HG03025 (cell line): ENCODE results near the gene FBXO36.
A peak's percentile ranks its signal among the peaks of the same experiment; 100 is the strongest.
"Not testable (repeated sequence)": the region's sequence is repeated elsewhere in the genome, so short reads cannot be mapped to it uniquely, and the experiment has no call there.

Source experiments
- ATAC-seq: cut with Tn5 transposase; IDR thresholded peaks from one replicate; pipeline ENCODE4 v1.9.1; 2021; ENCODE audit warnings: mild to moderate bottlenecking, moderate library complexity; ENCODE audit not compliant: unreplicated experiment, low FRiP score

The FBXO36 gene

DNA sequence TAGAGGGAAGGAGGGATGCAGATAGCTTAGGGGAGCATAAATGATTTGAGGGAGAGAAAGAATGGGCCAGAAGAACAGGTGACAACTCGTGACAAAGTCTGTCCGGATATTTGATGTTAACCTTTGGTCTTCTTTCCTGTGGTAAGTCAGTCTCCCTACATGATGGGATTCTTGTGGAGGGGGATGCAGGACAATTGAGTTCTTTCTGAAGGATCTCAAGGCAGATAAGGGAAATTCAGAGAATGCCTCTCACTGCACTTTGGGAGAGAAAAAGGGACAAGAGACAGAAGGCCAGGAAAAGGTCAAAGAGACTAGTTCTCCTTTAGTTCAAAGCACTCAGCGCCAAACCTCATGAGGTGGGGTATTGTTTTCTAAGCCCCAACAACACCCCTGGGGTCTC is 34.2 kb downstream of the FBXO36 start:
- no peak for ATAC-seq

DNA sequence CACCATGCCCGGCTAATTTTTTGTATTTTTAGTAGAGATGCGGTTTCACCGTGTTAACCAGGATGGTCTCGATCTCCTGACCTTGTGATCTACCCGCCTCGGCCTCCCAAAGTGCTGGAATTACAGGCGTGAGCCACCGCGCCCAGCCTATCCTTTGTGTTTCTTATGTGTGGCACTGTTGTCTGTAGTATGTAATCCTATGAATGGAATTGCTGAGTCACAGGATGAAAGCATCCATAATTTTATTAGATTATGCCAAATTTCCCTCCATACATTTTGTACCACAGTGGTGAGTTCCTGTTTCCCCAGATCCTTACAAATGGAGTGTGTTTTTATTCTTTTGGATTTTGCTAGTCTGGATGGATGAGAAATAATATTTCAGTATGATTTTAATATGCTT is 41.3 kb downstream of the FBXO36 start:
- ATAC-seq, result not testable (repeated sequence)

DNA sequence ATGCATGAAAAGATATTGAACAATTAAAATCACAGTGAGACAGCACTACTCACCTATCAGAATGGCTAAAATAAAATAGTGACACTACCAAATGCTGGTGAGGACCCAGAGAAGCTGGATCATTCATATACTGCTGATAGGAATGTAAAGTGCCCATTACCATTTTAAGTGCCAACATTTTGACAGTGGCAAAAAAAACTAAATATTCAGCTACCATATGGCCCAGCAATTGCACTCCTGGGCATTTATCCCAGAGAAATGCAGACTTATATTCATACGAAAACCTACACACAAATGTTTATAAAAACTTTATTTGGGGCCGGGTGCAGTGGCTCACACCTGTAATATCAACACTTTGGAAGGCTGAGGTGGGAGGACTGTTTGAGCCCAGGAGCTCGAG is 47.6 kb downstream of the FBXO36 start:
- ATAC-seq, result no peak

DNA sequence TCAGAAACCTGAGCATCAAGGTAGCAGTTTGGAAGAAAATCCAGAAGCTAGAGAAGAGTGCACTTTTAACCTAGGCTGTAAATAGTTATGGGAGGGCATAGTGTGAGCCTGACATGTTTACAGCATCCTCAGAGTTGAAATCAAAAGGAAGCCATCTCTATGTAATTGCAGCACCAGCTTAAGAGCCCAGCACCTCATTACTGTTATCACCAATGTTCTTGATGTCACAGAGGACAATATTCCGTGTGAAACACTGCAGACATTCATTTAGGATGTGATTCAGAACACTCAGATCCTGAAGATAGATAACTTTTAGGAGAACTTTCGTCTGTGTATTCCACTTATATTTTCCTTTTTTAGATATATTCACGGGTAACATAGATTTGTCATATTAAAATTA is 48.1 kb downstream of the FBXO36 start:
- no peak for ATAC-seq

DNA sequence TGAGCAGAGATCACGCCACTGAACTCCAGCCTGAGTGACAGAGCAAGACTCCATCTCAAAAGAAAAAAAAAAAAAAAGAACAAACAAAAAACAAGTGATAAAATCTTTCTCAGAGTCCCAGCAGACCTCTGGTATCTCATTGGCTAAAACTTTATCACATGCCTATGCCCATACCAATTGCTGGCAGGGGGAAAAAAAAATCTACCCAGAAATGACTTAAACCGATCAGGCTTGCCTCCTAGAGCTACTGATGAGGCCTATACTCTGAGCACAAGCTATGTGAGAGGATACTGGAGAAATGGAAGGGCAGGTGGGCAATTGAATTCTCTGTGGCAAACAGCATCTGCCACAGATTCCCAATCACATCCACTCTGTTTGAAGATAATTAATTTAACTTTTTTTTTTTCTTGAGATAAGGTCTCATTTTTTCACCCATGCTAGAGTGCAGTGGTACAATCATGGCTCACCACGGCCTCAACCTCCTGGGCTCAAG is 49.0 kb downstream of the FBXO36 start:
- ATAC-seq, result no peak

DNA sequence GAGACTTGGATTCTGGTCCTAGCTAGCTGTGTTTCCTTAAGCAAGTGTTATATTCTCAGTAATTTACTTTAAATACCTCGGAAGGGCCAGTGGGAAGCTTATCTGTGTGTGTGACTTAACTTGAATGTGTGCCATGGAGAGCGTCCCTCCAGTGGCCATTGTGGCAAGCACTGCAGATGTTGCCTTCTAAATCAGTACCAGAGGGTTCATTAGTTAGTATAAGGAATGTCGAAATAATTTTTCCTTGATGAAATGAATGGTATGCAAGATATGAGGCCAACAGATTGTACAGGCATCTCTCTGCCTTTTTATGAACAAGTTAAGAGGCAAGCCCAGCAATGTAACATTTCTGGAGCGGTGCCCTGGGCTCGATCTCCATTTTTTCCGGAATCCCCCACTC is 52.0 kb downstream of the FBXO36 start:
- no peak for ATAC-seq

DNA sequence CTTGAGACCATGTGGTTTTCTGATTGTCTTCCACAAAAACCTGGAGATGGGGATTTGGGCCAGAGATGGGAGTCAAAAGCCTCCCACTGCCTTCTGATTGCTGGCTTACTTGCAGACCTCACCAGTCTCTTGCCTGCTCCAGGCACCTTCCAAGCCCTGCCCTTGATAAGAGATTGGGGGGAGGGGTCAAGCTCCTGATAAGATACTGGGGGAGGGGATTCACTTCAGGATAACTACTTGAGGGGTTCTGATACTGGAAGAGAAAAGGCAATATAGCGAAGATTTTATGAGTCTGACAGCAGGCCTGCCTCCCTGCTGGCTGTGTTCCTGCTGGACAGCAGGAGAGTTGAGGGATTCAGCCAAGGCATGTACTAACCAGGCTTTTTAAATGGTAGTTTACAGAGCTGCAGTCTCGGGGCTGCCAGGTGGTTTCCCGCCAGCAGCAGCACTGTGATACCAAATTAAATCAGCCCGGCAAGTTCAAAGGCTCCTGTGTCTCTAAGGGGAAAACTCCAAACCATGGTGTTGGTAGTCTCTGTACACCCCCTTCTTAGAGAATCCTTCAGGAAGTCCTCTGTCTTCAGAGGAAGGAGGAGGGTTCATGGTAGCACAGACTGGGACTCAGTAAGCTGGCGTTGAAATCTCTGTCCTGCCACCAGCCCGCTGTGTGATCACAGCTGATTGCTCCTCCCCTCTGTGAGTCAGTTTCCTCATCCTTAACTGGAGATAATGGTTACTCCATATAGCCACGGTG is 58.3 kb downstream of the FBXO36 start:
- ATAC-seq, result no peak

DNA sequence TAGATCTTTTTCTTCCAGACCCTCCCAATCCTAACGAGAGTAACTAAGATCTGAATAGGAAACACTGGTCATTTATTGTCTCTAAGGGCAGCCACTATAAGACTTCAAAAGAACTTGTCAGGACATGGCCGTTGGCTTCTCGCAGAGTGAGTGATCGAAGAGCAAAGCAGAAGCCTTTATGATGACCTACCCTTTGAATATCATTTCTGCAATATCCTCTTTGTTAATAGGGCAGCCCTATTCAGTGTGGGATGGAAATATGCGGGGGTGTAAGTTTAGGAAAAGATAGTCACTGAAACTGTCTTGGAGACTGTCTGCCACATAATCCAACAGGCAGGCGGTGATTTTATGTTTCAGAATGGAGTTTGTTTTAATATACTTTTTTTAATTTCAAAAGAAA is 70.9 kb downstream of the FBXO36 start:
- no peak for ATAC-seq

DNA sequence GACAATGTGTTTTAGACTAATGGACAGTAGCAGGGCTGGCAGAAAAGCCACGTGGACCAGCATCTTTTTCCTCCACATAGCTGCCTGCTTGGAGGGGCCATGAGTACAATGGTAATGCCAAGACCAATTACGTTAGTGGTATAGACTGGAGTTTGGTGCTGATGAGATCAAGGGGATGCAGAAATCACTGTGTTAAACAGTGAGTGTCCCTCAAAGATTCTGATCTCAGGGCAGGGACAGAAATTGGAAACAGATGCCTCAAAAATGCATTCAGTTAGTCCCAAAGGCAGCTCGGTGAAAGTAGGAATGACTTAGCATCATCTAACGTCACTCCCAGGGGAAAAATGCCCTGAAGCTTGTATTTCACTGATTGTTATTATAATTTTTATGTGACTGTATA is 74.0 kb downstream of the FBXO36 start:
- no peak for ATAC-seq

DNA sequence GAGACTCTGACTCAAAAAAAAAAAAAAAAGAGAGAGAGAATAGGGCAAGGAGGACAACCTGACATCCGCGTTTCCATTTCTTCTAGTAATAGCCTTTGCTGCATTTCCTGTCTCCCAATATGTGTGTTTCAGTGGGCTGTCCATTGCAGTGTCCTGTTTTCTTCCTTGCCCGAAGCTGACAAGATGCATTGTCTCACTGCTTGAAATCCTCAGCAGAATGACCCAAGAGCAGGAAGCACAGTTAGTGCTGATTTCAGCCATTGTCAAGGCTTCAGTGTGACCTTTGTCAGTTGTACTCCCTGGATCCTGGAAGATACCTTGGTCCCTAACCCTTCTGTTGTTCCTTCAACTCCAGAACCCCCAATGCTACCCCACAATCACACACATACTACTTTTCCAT is 75.3 kb downstream of the FBXO36 start:
- ATAC-seq, result no peak

DNA sequence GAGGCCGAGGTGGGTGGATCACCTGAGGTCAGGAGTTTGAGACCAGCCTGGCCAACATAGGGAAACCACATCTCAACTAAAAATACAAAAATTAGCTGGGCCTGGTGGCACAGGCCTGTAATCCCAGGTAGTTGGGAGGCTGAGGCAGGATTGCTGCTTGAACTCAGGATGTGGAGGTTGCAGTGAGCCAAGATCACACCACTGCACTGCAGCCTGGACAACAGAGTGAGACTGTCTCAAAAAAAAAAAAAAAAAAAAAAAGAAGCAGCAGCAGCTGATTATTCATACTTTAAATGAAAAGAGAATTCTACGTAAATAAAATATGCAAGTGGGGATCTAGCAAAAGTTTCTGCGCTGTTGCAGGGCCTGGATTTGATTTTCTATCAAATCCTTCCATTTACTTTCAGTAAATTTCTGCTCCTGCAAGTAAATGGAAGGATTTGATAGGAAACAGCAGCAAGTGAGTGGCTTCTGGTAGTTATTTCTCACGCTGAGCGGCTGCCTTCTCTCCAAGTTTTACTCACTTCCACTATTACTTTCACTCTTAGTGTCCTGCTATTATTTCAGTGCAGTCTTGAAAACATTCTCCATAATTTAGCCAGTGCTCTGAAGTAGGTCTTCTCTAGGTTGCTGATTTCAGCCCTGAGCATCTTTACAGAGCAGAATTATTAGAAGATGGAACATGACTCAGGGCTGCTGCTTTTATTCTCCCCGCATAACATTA is 78.0 kb downstream of the FBXO36 start:
- peak; percentile 85 for ATAC-seq

DNA sequence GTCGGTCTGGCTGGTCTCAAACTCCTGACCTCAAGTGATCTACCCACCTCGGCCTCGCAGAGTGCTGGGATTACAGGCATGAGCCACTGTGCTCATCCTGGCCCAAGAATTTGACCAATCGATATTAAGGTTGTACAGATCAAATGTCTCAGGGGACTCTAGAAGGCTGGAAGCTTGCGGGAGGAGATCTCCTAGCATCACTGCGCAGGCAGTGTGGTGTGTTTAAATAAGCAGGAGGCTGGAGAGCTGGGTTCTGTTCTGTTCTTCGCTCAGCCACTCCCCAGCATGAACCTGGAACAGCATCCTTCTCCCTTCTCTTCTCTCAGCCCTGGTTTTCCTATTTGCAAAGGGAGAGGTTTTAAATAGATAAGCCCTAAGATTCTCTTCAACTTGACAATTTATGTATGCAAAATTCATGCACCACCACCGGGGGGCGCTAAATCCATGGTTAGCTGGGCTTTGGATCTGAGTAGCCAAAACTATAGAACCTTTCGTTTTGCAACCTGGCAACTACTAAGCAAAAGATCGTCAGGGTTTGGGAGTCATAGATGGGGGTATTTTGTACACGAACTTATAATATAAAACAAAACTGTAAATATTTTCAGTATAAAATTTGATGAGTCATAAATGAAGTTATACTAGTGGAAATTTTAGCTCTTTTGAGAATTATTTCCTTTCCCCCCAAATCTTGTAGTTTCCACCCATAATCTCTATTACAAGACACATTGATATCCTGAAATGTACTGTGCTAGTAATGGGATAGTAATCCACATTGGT is 85.8 kb downstream of the FBXO36 start:
- no peak for ATAC-seq

DNA sequence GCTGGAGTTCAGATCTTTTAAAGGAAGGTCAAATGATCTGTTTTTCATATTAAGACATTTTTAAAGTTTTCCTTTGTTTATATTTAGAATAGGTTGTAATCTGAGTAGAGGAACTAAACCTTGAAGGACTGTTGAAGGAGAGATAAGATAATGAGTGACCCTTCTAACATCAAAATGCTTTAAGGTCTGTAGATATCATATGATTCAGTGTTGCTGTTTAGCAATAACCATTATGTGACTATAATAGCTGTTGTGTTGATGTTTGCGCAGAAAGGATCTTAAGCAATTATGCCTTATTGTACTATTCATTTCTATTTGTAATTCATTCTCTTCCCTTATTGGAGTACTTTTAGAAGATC is 86.4 kb downstream of the FBXO36 start:
- ATAC-seq, result no peak

DNA sequence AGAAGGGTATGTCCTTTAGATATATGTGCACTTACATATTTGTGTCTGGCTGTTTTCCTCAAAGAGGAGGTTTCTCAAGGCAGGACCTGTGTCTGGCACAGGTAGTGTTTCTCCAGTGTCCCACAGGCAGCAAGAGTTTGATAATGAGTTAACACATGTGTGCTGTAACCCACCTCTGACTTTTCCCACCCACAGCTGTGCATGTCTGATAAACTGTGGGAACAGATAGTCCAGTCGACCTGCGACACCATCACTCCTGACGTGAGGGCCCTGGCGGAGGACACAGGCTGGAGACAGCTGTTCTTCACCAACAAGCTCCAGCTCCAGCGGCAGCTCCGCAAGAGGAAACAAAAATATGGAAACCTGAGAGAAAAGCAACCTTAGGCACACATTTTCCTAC is 88.2 kb downstream of the FBXO36 start:
- no peak for ATAC-seq

DNA sequence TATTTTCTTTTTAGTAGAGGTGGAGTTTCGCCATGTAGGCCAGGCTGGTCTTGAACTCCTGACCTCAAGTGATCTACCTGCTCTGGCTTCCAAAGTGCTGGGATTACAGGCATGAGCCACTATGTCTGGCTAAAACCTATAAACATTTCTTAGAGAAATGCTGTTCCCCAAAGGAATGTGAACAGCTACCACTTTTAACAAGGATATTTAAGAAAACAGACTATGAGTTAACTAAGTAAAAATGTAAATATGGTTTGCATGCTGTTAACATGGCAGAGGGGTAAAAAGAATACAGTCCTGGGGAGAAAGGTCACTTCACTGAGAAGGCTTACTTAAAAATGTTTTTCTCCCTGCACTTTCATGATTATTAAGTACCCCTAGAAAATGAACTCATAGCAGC is 89.3 kb downstream of the FBXO36 start:
- ATAC-seq, result no peak

DNA sequence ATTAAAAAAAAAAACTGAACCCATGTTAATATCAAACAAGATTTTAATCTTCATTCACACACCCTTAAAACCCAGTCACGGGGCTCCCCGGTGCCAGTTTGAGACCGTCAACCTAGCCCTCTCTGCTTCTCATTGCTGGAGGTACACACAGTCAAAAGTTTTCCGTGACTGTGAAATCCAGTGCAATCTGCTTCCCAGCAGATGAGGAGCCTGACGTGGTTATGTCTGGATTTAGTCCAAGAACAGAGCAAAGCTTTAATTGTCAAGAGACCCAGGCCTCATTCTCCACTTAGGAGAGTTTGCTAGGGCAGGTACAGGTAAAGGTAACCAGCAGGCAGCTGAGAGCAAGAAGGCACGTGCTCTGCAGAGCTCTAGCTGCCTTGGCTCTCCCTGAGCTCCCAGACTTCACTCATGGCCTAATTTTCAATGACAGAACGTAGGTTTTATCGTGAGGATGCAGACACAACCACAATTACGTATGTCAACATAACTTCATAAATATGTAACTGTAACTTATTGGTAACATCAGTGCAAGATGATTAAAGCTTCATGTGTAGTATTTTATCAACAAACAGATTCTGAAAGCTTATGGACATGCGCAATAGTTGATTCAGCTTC is 90.1 kb downstream of the FBXO36 start:
- no peak for ATAC-seq

DNA sequence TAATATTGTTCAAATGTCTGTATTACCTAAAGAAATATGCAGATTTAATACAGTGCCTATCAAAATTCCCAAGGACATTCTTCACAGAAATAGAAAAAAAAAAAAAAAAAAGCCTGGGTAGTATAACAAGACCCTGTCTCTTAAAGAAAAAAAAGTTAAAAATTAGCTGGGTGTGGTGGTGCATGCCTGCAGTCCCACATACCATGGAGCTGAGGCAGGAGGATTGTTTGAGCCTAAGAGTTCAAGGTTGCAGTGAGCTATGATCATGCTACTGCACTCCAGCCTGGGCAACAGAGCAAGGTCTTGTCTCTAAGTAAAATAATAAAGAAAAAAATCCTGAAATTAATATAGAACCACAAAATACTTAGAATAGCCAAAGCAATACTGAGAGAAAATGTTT is 94.5 kb downstream of the FBXO36 start:
- no peak for ATAC-seq

DNA sequence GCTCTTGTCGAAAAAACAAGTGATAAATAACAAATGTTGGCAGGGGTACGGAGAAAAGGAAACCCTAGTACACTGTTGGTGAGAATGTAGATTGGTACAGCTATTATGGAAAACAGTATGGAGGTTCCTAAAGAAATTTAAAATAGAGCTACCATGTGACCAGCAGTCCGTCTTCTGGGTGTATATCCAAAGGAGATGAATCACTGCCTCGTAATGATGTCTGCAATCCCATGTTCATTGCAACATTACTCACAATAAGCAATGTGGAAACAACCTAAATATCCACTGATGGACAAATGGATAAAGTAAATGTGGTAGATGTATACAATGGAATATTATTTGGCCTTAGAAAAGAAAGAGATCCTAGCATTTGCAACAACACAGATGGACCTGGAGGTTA is 95.8 kb downstream of the FBXO36 start:
- no peak for ATAC-seq

DNA sequence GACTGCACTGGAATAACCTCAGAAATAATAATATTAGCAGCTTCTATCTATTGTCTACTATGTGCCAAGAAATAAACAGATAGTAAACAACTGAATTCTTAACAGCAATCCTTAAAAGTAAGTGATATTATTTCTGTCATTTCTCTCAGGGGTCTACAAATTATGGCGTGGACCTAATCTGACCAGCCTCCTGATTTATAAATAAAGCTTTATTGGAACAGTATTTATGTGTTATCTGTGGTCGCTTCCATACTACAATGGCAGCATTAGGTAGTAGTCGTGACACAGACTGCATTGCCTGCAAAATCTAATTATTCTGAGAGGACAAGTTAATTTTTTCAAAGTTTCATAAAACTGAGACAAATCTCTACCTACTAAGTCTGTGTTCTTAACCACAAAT is 97.4 kb downstream of the FBXO36 start:
- no peak for ATAC-seq

DNA sequence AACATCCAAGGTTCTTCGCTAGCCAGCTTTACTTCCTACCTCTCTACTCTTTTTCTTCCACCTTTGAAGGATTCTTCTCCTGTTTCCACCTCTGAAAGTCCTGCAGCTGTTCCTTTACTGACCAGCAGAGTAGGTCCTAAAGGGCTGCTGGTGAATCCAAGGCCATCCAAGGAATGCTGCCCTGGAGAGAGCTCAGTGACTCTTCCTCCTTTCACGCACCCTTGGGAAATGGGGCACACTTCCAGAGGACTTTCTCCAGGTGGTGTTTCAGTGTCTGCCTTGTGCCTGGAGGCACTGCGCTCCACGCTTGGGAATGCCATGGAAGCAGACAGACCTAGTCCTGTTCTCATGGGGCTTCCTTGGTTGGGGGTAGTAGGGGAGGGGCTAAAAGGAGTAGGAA is 101.0 kb downstream of the FBXO36 start:
- ATAC-seq, result no peak

DNA sequence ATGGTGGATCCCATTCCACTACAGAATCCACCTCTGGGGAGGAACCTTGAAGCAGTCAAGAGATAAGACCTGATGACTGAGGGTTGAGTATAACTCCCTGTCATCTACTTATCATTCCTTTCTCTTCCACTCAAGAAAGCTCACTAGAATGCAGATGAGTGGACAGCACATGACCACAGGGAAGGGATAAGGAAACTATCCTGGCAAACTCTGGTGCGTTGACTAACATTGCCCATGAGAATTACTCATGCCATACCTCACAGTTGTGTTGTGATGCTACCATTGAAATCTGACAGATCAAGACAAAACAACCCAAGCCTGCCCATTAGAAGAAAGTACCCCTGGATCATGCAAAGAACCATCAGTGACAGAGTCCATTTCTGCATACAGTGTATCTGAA is 119.9 kb downstream of the FBXO36 start:
- ATAC-seq, result no peak
